ENCODE results near the gene EARS2.
"Not testable (repeated sequence)": the region's sequence is repeated elsewhere in the genome, so short reads cannot be mapped to it uniquely, and the experiment has no call there.

Gene EARS2

DNA sequence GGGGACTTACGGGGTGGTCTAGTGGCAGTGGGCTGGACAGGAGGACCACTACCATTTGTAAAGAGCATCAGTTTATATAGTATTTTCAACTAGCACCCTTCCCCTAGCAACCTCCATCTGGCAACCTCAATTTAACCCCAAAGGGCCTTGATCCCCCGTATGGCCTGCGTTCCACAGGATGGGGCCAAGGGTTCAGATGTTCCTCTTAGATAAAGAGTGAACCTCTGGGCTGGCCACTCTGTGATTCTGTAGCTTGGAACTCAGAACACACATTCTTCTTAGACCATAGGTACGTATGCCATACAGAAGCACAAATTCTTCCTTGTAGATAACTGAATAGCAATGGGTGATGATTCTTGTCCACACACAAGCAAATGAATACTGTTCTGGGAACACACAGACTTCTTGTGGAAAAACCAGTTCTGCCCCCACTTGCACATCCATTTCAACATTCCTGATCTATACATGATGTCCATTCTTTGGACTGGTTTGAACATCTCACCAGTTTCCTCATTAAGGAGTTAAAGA, 44.9 kb downstream of the EARS2 start:
- no peak overlapping the region for H3K4me3 ChIP-seq (replicated peaks; ENCODE audit: low read depth, low read length)
- no peak for DNase-seq (ENCODE audit: low read depth)
- TF ChIP-seq, protein P1, sequence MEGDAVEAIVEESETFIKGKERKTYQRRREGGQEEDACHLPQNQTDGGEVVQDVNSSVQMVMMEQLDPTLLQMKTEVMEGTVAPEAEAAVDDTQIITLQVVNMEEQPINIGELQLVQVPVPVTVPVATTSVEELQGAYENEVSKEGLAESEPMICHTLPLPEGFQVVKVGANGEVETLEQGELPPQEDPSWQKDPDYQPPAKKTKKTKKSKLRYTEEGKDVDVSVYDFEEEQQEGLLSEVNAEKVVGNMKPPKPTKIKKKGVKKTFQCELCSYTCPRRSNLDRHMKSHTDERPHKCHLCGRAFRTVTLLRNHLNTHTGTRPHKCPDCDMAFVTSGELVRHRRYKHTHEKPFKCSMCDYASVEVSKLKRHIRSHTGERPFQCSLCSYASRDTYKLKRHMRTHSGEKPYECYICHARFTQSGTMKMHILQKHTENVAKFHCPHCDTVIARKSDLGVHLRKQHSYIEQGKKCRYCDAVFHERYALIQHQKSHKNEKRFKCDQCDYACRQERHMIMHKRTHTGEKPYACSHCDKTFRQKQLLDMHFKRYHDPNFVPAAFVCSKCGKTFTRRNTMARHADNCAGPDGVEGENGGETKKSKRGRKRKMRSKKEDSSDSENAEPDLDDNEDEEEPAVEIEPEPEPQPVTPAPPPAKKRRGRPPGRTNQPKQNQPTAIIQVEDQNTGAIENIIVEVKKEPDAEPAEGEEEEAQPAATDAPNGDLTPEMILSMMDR (IDR thresholded peaks at IDR 0.05; ENCODE audit: low read length, missing control alignments), result no peak

DNA sequence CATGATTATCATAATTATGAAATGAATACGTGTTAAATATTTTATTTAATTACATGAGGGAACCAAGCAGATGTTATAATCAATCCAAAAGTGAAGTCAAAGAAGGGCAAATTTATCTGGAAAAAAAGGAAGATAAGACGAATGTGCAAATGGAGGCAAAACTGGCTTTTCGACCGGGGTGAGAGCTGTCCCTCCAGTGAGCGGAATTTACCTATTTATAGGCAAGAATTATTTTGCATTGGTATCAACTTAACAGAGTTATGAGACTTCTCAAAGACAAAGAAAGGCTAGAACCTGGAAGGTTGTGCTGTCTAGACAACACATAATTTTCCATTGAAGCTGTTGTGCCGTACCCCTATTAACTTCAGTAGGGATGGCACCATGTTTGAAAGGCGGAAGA, 45.4 kb downstream of the EARS2 start:
- TF ChIP-seq, protein P1 (IDR thresholded peaks at IDR 0.05; ENCODE audit: low read length, missing control alignments), result no peak
- no peak for DNase-seq (ENCODE audit: low read depth)
- no peak overlapping the region for H3K4me3 ChIP-seq (replicated peaks; ENCODE audit: low read depth, low read length)

DNA sequence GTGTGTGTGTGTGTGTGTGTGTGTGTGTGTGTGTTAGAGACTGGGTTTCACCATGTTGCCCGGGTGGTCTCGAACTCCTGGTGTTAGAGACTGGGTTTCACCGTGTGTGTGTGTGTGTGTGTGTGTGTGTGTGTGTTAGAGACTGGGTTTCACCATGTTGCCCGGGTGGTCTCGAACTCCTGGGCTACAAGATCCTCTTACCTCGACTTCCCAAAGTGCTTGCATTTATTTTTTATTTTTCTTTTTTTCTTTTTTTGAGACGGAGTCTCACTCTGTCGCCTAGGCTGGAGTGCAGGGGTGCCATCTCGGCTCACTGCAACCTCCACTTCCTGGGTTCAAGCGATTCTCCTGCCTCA, 46.3 kb downstream of the EARS2 start:
- peak overlapping the region; percentile 63 for H3K4me3 ChIP-seq (replicated peaks; ENCODE audit: low read depth, low read length)
- not testable (repeated sequence) for DNase-seq (ENCODE audit: low read depth)

DNA sequence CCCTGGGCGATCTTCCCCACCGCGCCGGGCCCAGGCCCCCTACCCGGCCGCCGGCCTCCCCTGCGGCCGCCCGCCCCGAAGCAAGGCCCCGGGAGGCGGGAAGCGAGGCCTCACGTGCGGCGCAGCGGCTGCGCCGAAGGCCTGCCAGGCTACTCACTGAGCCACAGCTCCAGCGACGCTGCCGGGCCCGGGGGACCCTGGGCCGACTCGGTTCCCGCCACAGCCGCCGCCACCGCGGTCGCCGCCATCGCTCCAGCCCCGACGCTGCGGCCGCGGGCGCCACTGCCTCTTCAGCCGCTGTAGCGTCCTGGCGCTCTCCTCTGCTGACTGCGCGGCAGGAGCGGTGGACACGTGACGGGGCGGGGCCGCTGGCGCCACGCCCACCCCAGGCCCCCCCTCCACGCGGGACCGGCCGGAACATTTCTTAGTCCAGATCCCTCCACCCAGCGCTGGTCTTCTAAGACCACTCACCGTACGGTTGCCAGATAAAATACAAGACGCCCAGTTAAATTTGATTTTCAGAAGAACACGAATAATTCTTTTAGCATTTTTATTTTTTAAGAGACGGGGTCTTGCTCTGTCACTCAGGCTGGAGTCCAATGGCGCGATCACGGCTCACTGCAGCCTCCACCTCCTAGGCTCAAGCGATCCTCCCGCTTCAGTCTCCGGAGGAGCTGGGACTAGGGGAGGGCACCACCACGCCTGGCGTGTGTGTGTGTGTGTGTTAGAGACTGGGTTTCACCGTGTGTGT, 46.8 kb downstream of the EARS2 start, which contains the start of gene GGA2:
TSS of gene GGA2 (minus strand) at position 331 of the 751 bp plus-strand sequence. CDS start at position 248, 83 bp downstream.
- TF ChIP-seq, protein P1 (IDR thresholded peaks at IDR 0.05; ENCODE audit: low read length, missing control alignments), result no peak
- H3K4me3 ChIP-seq (replicated peaks; ENCODE audit: low read depth, low read length), result peak within 1 kb of the TSS; percentile 63
- DNase-seq (ENCODE audit: low read depth), result peak; percentile 81

DNA sequence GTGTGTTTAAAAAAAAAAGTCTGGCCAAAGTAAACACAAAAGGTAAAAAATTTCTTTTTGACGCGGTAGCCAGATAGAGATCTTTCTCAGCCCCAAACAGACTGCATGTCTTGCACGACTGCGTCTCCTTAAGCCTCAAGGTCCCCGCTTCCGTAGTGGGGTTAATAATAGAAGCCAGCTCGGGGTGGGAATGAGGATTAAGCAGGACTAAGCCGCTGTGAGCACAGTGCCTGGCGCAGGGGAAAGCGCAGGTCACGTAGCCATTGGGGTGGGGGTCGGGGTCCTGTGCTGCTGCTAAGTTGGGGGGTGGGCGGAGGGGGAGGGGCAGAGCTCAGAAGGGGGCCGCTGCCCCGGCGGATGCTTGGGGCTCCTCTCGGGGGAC, 47.4 kb downstream of the EARS2 start:
- peak; percentile 27 for DNase-seq (ENCODE audit: low read depth)
- H3K4me3 ChIP-seq (replicated peaks; ENCODE audit: low read depth, low read length), result peak overlapping the region; percentile 63
- TF ChIP-seq, protein P1 (IDR thresholded peaks at IDR 0.05; ENCODE audit: low read length, missing control alignments), result no peak

DNA sequence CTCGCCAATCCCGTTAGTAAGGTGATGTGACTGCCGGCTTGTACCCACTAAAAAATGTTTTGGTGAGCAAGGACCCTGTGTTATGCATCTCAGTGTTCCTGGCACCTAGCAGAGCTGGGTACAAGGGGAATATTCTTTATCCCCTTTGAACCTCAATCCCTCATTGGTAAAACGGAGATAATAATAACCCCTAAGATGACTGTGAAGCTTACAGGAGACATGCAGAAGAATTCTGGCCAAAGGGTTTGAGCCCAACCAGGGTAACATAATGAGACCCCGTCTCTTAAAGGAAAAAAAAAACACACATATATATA, 47.8 kb downstream of the EARS2 start:
- TF ChIP-seq, protein P1 (IDR thresholded peaks at IDR 0.05; ENCODE audit: low read length, missing control alignments), result no peak
- H3K4me3 ChIP-seq (replicated peaks; ENCODE audit: low read depth, low read length), result peak overlapping the region; percentile 63
- no peak for DNase-seq (ENCODE audit: low read depth)

DNA sequence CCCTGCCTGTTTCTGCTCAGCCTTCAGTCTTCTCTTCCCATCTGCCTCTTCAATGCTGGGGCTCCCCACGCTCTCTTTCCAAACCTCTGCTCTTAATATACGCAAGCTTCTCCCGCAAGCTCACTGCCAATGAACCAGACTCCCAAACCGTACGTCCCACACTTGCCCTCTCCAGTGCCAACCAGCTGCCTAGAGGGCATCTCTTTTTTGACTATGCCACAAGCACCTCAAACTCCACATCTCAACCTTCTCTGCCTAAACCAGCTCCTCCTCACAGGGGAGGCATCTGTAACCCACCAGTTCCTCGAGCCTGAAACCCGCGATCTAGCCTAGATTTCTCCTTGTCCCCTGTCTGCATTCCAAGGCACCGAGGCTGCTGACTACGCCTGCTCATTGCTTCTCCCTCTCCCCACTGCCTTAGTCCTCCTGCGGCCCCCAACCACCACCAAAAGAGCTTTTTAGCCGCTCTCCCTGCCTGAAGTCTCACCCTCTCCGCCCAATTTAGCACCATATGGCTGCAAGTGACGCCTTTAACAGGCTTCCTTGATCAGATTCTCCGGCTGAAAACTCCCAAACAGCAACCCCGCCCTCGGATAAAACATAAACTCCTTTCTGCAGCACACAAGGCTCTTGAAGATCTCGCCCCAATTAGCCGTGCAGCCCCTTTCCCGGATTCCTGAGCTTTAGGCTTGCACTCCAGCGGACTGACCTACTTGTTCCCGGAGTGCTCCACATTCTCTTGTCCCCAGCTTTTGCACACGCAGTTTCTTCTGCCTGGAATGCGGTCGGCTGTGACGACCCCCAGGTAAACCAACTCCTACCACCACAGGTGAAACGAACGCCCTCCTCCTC, 48.3 kb downstream of the EARS2 start:
- peak; percentile 22 for DNase-seq (ENCODE audit: low read depth)
- H3K4me3 ChIP-seq (replicated peaks; ENCODE audit: low read depth, low read length), result peak overlapping the region; percentile 63
- TF ChIP-seq, protein P1 (IDR thresholded peaks at IDR 0.05; ENCODE audit: low read length, missing control alignments), result no peak
